NCI-H748 (cell line): ENCODE results near the gene SLC6A18.
"Not testable (repeated sequence)": the region's sequence is repeated elsewhere in the genome, so short reads cannot be mapped to it uniquely, and the experiment has no call there.

Experiments
- DNase-seq: peaks from one replicate; lab custom pipeline; 2025; ENCODE audit not compliant: unreplicated experiment; lab: John Stamatoyannopoulos, UW

The SLC6A18 gene

GRCh38 chr5:1284336-1284970 is 59.3 kb downstream of the SLC6A18 start:
- DNase-seq: not testable (repeated sequence)

- no peak for DNase-seq
Measured at GRCh38 chr5:1285141-1285540, 60.0 kb downstream of the SLC6A18 start.

GRCh38 chr5:1285883-1286291 is 60.7 kb downstream of the SLC6A18 start:
- no peak for DNase-seq

GRCh38 chr5:1288439-1289335 is 63.5 kb downstream of the SLC6A18 start:
- DNase-seq: no peak

GRCh38 chr5:1289559-1289958 is 64.4 kb downstream of the SLC6A18 start:
- not testable (repeated sequence) for DNase-seq

GRCh38 chr5:1290956-1291355 is 65.8 kb downstream of the SLC6A18 start:
- not testable (repeated sequence) for DNase-seq

DNA sequence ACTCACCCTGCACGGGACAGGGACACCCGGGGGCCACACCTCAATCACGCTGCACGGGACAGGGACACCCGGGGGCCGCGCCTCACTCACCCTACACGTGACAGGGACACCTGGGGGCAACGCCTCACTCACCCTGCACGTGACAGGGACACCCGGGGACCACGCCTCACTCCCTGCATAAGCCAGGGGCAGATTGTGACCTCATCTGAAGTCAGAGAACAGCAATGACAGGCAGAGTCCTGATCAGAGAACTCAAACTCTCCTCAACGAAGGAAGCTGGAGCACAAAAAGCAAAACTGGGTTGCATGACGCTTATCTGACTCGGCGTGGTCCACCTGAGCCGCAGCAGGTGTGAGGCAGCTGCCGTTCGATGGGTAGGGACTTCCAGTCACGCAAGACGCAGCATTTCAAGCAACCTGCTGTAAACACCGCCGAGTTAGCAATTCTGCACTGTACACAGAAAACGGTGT is 66.5 kb downstream of the SLC6A18 start:
- DNase-seq: peak; percentile 77

- DNase-seq: peak; percentile 41
Measured at GRCh38 chr5:1292139-1292538, 67.0 kb downstream of the SLC6A18 start.

DNA sequence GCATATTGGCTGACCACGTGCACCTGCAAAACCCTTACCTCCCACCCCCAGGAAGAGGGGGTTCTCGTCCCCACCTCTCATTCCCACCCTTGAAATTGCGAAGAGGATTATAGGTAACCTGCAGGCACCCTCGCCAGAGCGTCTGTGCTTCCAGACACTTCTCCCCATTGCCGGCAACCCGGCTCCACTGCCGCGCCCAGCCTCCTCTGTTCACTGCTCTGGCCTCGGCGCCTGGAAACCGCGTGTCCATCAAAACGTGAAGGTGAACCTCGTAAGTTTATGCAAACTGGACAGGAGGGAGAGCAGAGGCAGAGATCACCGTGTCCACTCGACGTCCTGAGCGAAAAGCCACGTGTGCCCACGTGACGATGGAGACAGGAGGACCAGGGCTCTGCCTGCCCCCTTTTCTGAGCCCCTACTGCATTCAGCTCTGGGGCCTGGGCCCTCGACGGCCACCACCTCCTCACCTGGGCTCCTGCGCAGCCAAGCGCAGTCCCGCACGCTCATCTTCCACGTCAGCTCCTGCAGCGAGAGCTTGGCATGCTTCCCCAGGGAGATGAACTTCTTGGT is 67.8 kb downstream of the SLC6A18 start:
- DNase-seq: no peak

DNA sequence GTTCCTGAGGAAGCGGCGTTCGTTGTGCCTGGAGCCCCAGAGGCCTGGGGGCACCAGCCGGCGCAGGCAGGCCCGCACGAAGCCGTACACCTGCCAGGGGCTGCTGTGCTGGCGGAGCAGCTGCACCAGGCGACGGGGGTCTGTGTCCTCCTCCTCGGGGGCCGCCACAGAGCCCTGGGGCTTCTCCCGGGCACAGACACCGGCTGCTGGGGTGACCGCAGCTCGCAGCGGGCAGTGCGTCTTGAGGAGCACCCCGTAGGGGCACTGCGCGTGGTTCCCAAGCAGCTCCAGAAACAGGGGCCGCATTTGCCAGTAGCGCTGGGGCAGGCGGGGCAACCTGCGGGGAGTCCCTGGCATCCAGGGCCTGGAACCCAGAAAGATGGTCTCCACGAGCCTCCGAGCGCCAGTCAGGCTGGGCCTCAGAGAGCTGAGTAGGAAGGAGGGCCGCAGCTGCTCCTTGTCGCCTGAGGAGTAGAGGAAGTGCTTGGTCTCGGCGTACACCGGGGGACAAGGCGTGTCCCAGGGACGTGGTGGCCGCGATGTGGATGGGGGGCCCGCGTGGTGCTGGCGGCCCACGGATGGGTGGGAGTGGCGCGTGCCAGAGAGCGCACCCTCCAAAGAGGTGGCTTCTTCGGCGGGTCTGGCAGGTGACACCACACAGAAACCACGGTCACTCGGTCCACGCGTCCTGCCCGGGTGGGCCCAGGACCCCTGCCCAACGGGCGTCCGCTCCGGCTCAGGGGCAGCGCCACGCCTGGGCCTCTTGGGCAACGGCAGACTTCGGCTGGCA is 68.4 kb downstream of the SLC6A18 start:
- DNase-seq: no peak

GRCh38 chr5:1294206-1294834 is 69.1 kb downstream of the SLC6A18 start:
- peak; percentile 35 for DNase-seq

- no peak for DNase-seq
Measured at GRCh38 chr5:1294835-1295649, 69.9 kb downstream of the SLC6A18 start, which contains the start of gene TERT. TSS of gene TERT (minus strand) at chr5:1295068. CDS start at chr5:1294989, 79 bp downstream.

DNA sequence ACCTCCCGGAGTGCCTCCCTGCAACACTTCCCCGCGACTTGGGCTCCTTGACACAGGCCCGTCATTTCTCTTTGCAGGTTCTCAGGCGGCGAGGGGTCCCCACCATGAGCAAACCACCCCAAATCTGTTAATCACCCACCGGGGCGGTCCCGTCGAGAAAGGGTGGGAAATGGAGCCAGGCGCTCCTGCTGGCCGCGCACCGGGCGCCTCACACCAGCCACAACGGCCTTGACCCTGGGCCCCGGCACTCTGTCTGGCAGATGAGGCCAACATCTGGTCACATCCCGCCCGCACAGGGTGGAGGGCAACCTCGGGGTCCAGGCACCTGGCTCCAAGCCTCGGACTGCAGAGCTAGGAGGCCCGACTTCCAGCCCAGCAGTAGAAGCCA is 70.5 kb downstream of the SLC6A18 start:
- DNase-seq: no peak
